Natural killer cell (primary cell): Measurements from ENCODE around the gene PEAK1. TPM values are rescaled to one million over a fixed set of nuclear protein-coding genes. Genes with fewer than 3 reads are reported as not detected.
"Not testable (repeated sequence)": the region's sequence is repeated elsewhere in the genome, so short reads cannot be mapped to it uniquely, and the experiment has no call there.

ENCODE experiments used
- ATAC-seq, 3 donors: fragments of 150-1000 bp in 2 of 3; fragments of 200-7000 bp in 1 of 3; cut with Tn5 transposase; 1 replicate in 1 of 3; 2 replicates in 2 of 3; pipeline ENCODE4 v1.10.0; 2021; ENCODE audit warnings: mild to moderate bottlenecking in 2 of 3, moderate library complexity in 2 of 3
- DNase-seq, 2 donors: peaks; one replicate each; pipeline versions ENCODE4 v3.0.0 to v3.0.0-alpha.2; 2013 to 2021; ENCODE audit warnings: mixed read lengths in 1 of 2
- H3K27ac ChIP-seq: one replicate; pipeline ENCODE4 v1.5.1; 2013; ENCODE audit warnings: mild to moderate bottlenecking, low read length
- H3K27me3 ChIP-seq: one replicate; pipeline ENCODE4 v1.6.1; 2013; ENCODE audit warnings: low read length; ENCODE audit not compliant: control insufficient read depth, insufficient read depth
- H3K36me3 ChIP-seq: one replicate; pipeline ENCODE4 v1.6.1; 2013; ENCODE audit warnings: low read length; ENCODE audit not compliant: control insufficient read depth, insufficient read depth
- H3K4me1 ChIP-seq: one replicate; pipeline ENCODE4 v1.6.1; 2013; ENCODE audit warnings: low read length; ENCODE audit not compliant: control insufficient read depth, insufficient read depth
- H3K4me3 ChIP-seq: one replicate; pipeline ENCODE4 v1.5.1; 2013; ENCODE audit warnings: low read length
- H3K9me3 ChIP-seq: one replicate; pipeline ENCODE4 v1.6.1; 2013; ENCODE audit warnings: low read length; ENCODE audit not compliant: control insufficient read depth, insufficient read depth
- H3K27ac Mint-ChIP-seq, 2 donors: one replicate each; pipeline ENCODE4 v1.8.0; 2022; ENCODE audit warnings: mild to moderate bottlenecking in 2 of 2, mixed read lengths in 2 of 2, moderate library complexity in 1 of 2
- H3K27me3 Mint-ChIP-seq, 2 donors: one replicate each; pipeline ENCODE4 v1.8.0; 2022; ENCODE audit warnings: low read depth in 2 of 2, mixed read lengths in 2 of 2
- H3K36me3 Mint-ChIP-seq: one replicate; pipeline ENCODE4 v1.8.0; 2022; ENCODE audit warnings: mixed read lengths
- H3K4me1 Mint-ChIP-seq, 2 donors: one replicate each; pipeline ENCODE4 v1.8.0; 2022; ENCODE audit warnings: mixed read lengths in 2 of 2
- H3K4me3 Mint-ChIP-seq: one replicate; pipeline ENCODE4 v1.8.0; 2022; ENCODE audit warnings: mild to moderate bottlenecking, moderate library complexity, mixed read lengths
- H3K9me3 Mint-ChIP-seq, 2 donors: one replicate each; pipeline ENCODE4 v1.8.0; 2022; ENCODE audit warnings: mixed read lengths in 2 of 2
- CTCF ChIP-seq: fragments of 200-600 bp; IDR thresholded peaks from one replicate; pipeline ENCODE4 v1.8.0; 2022; ENCODE audit warnings: antibody characterized with exemption
- WGBS: methylation state at CpG from one replicate; pipeline ENCODE4 v1.1.7; 2013; ENCODE audit warnings: missing lambda C conversion rate; ENCODE audit not compliant: insufficient coverage; 5-methylcytosine and 5-hydroxymethylcytosine counted together
- intact Hi-C: fragments of 100-400 bp; cut with micrococcal nuclease; formaldehyde crosslinking; loops from one replicate; pipeline ENCODE4 v1.14.2; 2022
- total RNA-seq, 4 donors: library from RNA; stranded (reverse); fragments of 120-200 nt in 1 of 4; gene quantifications; one replicate each; pipeline versions ENCODE4 v1.2.3 to v1.2.4, GENCODE V29; 2013 to 2022

PEAK1 gene
- total RNA-seq, 3 donors from 2014 or later (not counting 1 experiment from before 2014, with no cell fraction given): 59.3 to 73.9 (median 69.1) TPM

DNA sequence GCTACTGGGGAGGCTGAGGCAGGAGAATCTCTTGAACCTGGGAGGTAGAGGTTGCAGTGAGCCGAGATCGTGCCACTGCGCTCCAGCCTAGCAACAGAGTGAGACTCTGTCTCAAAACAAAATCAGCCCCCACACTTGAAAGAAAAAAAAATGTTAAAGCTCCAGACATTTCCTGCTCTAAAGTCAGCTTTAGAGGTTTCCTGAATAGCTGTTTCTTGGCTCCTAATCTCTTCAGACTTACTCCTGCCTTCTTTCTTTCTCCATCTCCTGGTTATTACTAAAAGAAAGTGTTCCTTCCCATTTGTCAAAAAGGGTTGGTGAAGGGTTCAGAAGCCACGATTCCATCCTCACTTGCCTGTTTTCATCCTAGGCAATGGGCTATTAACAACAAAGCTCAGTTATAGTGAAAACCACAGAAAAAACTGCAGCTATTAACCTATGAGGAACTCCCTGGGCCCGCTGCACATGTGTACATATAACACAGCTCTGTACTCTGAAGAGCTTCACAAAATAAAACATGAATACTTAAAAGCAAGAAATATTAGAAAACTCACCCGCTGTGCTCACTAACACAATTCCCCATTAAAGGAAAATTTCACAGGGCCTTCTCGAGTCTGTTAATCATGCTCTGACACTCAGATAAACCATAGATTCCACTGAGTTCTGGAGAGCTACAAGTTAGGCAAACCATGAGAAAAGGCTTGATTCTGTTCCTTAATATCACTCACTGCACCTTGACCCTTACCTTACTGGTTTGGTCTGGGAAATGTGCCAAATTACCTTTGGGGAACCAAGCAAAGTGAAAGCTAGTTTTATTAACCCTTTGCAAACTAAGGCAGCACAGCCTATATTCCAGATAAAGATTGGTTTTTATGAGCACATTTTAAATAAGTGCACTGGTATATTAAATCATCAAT, 259.1 kb downstream of the PEAK1 start:
- Histone ChIP-seq H3K27me3 (no peaks in the 10 kb centered on the region), H3K4me3 (no peak overlapping the region), H3K4me1 (peaks cover 35% of the 10 kb centered on the region), H3K9me3 (no peaks in the 10 kb centered on the region), H3K36me3 (no peaks in the 10 kb centered on the region), H3K27ac (peak overlapping the region; percentile 84)
- Mint-ChIP-seq H3K4me3 (peak overlapping the region; percentile 80), H3K27ac (peak overlapping the region; percentile 92 to 93), H3K4me1 (peaks cover 52 to 58% of the 10 kb centered on the region in 2 donors), H3K36me3 (no peaks in the 10 kb centered on the region), H3K9me3 (no peaks in the 10 kb centered on the region), H3K27me3 (no peaks in the 10 kb centered on the region)
- peak in 1 of 2 donors; percentile 45 for DNase-seq
- ATAC-seq: peak; percentile 66 to 71 (median 69)
- intact Hi-C loops: loop anchor here (2.0 to 5.0 kb wide), 2 partner anchors 18 to 39 kb away; no protein-coding TSS in a partner anchor
- no peak for TF ChIP-seq CTCF
- 18% methylated on average over 7 of the region's 7 CpGs for WGBS

DNA sequence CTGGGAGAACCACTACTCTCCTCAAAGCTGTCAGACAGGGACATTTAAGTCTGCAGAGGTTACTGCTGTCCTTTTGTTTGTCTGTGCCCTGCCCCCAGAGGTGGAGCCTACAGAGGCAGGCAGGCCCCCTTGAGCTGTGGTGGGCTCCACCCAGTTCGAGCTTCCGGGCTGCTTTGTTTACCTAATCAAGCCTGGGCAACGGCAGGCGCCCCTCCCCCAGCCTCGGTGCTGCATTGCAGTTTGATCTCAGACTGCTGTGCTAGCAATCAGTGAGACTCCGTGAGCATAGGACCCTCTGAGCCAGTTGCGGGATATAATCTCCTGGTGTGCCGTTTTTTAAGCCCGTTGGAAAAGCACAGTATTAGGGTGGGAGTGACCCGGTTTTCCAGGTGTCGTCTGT, 263.9 kb downstream of the PEAK1 start:
- WGBS: 89% methylated on average over 11 of the region's 11 CpGs
- H3K9me3 ChIP-seq, ATAC-seq, H3K36me3 Mint-ChIP-seq, intact Hi-C loops, H3K27ac Mint-ChIP-seq, H3K9me3 Mint-ChIP-seq, H3K36me3 ChIP-seq, H3K27ac ChIP-seq, H3K4me3 Mint-ChIP-seq, H3K27me3 Mint-ChIP-seq, H3K27me3 ChIP-seq, H3K4me3 ChIP-seq: not testable (repeated sequence)
- peak in 1 of 2 donors; percentile 42 for DNase-seq
- peaks cover 19 to 24% of the 10 kb centered on the region in 2 donors for H3K4me1 Mint-ChIP-seq
- H3K4me1 ChIP-seq: peaks cover 15% of the 10 kb centered on the region

DNA sequence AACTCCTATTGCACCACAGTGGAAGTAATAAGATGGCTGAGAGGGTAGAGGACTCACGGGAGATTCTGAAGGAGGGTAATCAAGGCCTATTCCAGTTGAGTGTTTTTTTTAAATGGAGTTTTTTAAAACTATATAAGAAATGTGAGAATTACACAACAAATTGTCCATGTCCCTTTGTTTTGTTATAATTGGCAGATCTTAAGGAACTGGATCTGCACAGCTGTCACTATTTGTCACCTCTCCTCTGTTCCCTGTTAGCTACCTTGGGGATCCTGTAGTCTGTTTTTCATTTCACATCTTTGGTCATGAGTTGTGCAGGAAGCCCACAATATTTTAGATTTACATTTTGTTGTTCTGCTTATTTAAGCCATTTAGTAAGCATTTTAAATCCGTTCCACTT, 271.7 kb downstream of the PEAK1 start:
- ATAC-seq: no peak
- peak overlapping the region in 1 of 2 donors; percentile 11 for H3K27ac Mint-ChIP-seq
- H3K27me3 ChIP-seq: no peaks in the 10 kb centered on the region

More for the DNA sequence above, 271.7 kb downstream of the PEAK1 start:
- Mint-ChIP-seq H3K27me3 (no peaks in the 10 kb centered on the region), H3K9me3 (no peaks in the 10 kb centered on the region), H3K4me3 (no peak overlapping the region), H3K36me3 (no peaks in the 10 kb centered on the region), H3K4me1 (peaks cover 19 to 22% of the 10 kb centered on the region in 2 donors)
- DNase-seq: no peak
- Histone ChIP-seq H3K36me3 (no peaks in the 10 kb centered on the region), H3K27ac (no peak overlapping the region), H3K9me3 (no peaks in the 10 kb centered on the region), H3K4me3 (no peak overlapping the region), H3K4me1 (peaks cover 6% of the 10 kb centered on the region)
- intact Hi-C loops: no loop called here
- no CpG with 5 or more reads among the region's 2 CpGs for WGBS
- no peak for TF ChIP-seq CTCF
